ENCODE measurements around the gene ESPNL.

DNA sequence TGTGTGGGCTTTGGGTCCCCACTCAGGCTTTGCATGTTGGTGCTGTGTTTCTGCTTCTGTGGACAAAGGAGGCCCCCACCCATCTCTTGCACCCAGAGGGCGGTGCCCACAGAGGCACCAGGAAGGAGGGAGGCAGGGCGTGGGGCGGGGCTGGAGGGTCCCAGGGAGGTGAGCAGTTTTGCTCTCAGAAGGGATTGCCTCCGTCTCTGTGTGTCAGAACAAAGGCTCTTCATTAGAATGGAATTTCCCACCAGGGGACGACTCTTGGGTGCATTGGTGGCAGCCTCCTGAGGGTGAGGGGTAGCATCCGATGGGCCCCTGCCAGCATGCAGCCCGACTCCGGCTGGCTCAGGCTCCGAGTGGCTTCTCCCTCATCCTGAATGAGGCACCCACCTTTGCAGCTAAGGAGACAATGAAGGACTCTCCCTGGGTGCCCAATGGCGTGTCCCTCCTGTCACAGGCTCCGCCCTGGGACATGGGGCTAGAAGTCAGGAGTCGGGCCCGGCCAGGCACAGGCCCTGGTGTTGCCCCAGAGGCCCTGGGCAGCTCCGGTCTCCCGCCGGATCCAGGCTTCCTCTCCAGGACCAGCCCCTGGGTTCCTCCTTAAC lies 51.6 kb downstream of the ESPNL start:
- TF ChIP-seq, protein P1, sequence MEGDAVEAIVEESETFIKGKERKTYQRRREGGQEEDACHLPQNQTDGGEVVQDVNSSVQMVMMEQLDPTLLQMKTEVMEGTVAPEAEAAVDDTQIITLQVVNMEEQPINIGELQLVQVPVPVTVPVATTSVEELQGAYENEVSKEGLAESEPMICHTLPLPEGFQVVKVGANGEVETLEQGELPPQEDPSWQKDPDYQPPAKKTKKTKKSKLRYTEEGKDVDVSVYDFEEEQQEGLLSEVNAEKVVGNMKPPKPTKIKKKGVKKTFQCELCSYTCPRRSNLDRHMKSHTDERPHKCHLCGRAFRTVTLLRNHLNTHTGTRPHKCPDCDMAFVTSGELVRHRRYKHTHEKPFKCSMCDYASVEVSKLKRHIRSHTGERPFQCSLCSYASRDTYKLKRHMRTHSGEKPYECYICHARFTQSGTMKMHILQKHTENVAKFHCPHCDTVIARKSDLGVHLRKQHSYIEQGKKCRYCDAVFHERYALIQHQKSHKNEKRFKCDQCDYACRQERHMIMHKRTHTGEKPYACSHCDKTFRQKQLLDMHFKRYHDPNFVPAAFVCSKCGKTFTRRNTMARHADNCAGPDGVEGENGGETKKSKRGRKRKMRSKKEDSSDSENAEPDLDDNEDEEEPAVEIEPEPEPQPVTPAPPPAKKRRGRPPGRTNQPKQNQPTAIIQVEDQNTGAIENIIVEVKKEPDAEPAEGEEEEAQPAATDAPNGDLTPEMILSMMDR (IDR thresholded peaks at IDR 0.05; ENCODE audit: low read depth, low read length, missing input control): no peak
- TF ChIP-seq TAF1 (conservative IDR thresholded peaks at IDR 0.05) (no peak), SP1 (IDR thresholded peaks at IDR 0.05) (no peak), RAD21 (IDR thresholded peaks at IDR 0.05) (no peak), FOXA1 (IDR thresholded peaks at IDR 0.05) (no peak), EGR1 (IDR thresholded peaks at IDR 0.05; ENCODE audit: low read depth in 2 of 2) (no peak)
- TF ChIP-seq, protein P2, sequence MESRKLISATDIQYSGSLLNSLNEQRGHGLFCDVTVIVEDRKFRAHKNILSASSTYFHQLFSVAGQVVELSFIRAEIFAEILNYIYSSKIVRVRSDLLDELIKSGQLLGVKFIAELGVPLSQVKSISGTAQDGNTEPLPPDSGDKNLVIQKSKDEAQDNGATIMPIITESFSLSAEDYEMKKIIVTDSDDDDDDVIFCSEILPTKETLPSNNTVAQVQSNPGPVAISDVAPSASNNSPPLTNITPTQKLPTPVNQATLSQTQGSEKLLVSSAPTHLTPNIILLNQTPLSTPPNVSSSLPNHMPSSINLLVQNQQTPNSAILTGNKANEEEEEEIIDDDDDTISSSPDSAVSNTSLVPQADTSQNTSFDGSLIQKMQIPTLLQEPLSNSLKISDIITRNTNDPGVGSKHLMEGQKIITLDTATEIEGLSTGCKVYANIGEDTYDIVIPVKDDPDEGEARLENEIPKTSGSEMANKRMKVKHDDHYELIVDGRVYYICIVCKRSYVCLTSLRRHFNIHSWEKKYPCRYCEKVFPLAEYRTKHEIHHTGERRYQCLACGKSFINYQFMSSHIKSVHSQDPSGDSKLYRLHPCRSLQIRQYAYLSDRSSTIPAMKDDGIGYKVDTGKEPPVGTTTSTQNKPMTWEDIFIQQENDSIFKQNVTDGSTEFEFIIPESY (IDR thresholded peaks at IDR 0.05): no peak
